ENCODE measurements around the gene MPRIP. TPM values are rescaled to one million over a fixed set of nuclear protein-coding genes. Genes with fewer than 3 reads are reported as not detected.
A peak's percentile ranks its signal among the peaks of the same experiment; 100 is the strongest.

Gene MPRIP
- total RNA-seq, 4 donors from 2014 or later = 141 to 305 (median 291) TPM

GRCh38 chr17:17053446-17054379, 11.5 kb downstream of the MPRIP start:
- TF ChIP-seq, protein P1, sequence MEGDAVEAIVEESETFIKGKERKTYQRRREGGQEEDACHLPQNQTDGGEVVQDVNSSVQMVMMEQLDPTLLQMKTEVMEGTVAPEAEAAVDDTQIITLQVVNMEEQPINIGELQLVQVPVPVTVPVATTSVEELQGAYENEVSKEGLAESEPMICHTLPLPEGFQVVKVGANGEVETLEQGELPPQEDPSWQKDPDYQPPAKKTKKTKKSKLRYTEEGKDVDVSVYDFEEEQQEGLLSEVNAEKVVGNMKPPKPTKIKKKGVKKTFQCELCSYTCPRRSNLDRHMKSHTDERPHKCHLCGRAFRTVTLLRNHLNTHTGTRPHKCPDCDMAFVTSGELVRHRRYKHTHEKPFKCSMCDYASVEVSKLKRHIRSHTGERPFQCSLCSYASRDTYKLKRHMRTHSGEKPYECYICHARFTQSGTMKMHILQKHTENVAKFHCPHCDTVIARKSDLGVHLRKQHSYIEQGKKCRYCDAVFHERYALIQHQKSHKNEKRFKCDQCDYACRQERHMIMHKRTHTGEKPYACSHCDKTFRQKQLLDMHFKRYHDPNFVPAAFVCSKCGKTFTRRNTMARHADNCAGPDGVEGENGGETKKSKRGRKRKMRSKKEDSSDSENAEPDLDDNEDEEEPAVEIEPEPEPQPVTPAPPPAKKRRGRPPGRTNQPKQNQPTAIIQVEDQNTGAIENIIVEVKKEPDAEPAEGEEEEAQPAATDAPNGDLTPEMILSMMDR (IDR thresholded peaks at IDR 0.05) = no peak
- TF ChIP-seq POLR2A (IDR thresholded peaks at IDR 0.05) = no peak
- Histone ChIP-seq H3K4me3 (no peak overlapping the region), H3K36me3 (peaks cover 0 to 9% (median 0%) of the 10 kb centered on the region in 3 donors), H3K4me1 (peaks cover 7 to 55% (median 14%) of the 10 kb centered on the region in 4 donors), H3K27me3 (no peaks in the 10 kb centered on the region), H3K27ac (peak overlapping the region in 2 of 4 donors; percentile 78 to 89), H3K9me3 (no peaks in the 10 kb centered on the region)
- DNase-seq = peak in 1 of 3 donors; percentile 14

DNA sequence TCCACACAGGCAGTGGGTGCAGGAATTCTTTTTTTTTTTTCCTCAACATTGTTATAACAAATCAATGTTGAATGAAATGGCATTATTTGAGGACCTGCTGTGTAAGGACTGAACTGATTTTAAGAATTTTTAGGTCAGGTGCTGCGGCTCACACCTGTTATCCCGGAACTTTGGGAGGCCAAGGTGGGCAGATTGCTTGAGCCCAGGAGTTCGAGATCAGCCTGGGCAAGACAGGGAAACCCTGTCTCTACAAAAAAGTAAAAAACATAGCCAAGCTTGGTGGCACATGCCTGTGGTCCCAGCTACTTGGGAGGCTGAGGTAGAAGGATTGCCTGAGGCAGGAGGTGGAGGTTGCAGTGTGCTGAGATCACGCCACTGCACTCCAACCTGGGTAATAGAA, 12.4 kb downstream of the MPRIP start:
- peak in 1 of 3 donors; percentile 11 for DNase-seq
- Histone ChIP-seq H3K27ac (no peak overlapping the region), H3K4me1 (peaks cover 7 to 55% (median 14%) of the 10 kb centered on the region in 4 donors), H3K27me3 (no peaks in the 10 kb centered on the region), H3K9me3 (no peaks in the 10 kb centered on the region), H3K36me3 (peaks cover 0 to 9% (median 0%) of the 10 kb centered on the region in 3 donors), H3K4me3 (no peak overlapping the region)
- no peak for TF ChIP-seq POLR2A (IDR thresholded peaks at IDR 0.05)
- TF ChIP-seq, protein P1 (IDR thresholded peaks at IDR 0.05) = no peak

- DNase-seq = peak in 1 of 3 donors; percentile 40
- H3K4me1 ChIP-seq = peaks cover 7 to 59% (median 13%) of the 10 kb centered on the region in 4 donors
- H3K27me3 ChIP-seq = no peaks in the 10 kb centered on the region
- peak overlapping the region in 2 of 4 donors; percentile 13 to 36 for H3K27ac ChIP-seq
- TF ChIP-seq POLR2A (IDR thresholded peaks at IDR 0.05) = no peak
- TF ChIP-seq, protein P1 (IDR thresholded peaks at IDR 0.05) = no peak
- H3K9me3 ChIP-seq = no peaks in the 10 kb centered on the region
- peaks cover 0 to 9% (median 0%) of the 10 kb centered on the region in 3 donors for H3K36me3 ChIP-seq
- no peak overlapping the region for H3K4me3 ChIP-seq
Measured at GRCh38 chr17:17055286-17056155, 13.3 kb downstream of the MPRIP start.

GRCh38 chr17:17056156-17056539, 13.9 kb downstream of the MPRIP start:
- peaks cover 0 to 9% (median 0%) of the 10 kb centered on the region in 3 donors for H3K36me3 ChIP-seq
- peak overlapping the region in 1 of 4 donors; percentile 36 for H3K27ac ChIP-seq
- no peaks in the 10 kb centered on the region for H3K9me3 ChIP-seq
- peak in 1 of 3 donors; percentile 29 for DNase-seq
- H3K4me1 ChIP-seq = peaks cover 7 to 56% (median 12%) of the 10 kb centered on the region in 4 donors
- H3K27me3 ChIP-seq = no peaks in the 10 kb centered on the region
- H3K4me3 ChIP-seq = no peak overlapping the region
- no peak for TF ChIP-seq POLR2A (IDR thresholded peaks at IDR 0.05)
- TF ChIP-seq, protein P1 (IDR thresholded peaks at IDR 0.05) = no peak

GRCh38 chr17:17057057-17057551, 14.8 kb downstream of the MPRIP start:
- no peak overlapping the region for H3K4me3 ChIP-seq
- peaks cover 0 to 9% (median 0%) of the 10 kb centered on the region in 3 donors for H3K36me3 ChIP-seq
- no peak for TF ChIP-seq POLR2A (IDR thresholded peaks at IDR 0.05)
- TF ChIP-seq, protein P1 (IDR thresholded peaks at IDR 0.05) = no peak
- no peak overlapping the region for H3K27ac ChIP-seq
- H3K9me3 ChIP-seq = no peaks in the 10 kb centered on the region
- peaks cover 2 to 49% (median 9%) of the 10 kb centered on the region in 4 donors for H3K4me1 ChIP-seq
- no peaks in the 10 kb centered on the region for H3K27me3 ChIP-seq
- DNase-seq = peak in 1 of 3 donors; percentile 37

Measured in Peyer's patch (tissue), 4 donors.